RWPE2 (cell line): ENCODE results near the gene CITED2.

Source experiments
- ATAC-seq: fragments of 200-7000 bp; cut with Tn5 transposase; 3 replicates; pipeline ENCODE4 v1.9.1; 2021; ENCODE audit warnings: low read depth
- DNase-seq: peaks from one replicate; pipeline ENCODE4 v3.0.0-alpha.2; 2020; ENCODE audit warnings: low spot score
- H3K27ac ChIP-seq: fragments of 450-650 bp; 2 replicates; pipeline ENCODE4 v1.5.1; 2017; ENCODE audit warnings: mild to moderate bottlenecking; ENCODE audit not compliant: poor library complexity, severe bottlenecking
- H3K27me3 ChIP-seq: fragments of 250-450 bp; sonication (Bioruptor Pico); 2 replicates; pipeline ENCODE4 v1.5.1; 2021; ENCODE audit warnings: mild to moderate bottlenecking, moderate library complexity; ENCODE audit not compliant: insufficient read depth, poor library complexity, severe bottlenecking
- H3K36me3 ChIP-seq: fragments of 250-450 bp; sonication (Bioruptor Pico); 2 replicates; pipeline ENCODE4 v1.5.1; 2020; ENCODE audit warnings: low read depth, mild to moderate bottlenecking, moderate library complexity
- H3K4me1 ChIP-seq: fragments of 250-450 bp; sonication (Bioruptor Pico); 2 replicates; pipeline ENCODE4 v1.5.1; 2021; ENCODE audit warnings: mild to moderate bottlenecking, moderate library complexity; ENCODE audit not compliant: insufficient read depth, poor library complexity, severe bottlenecking
- H3K4me3 ChIP-seq: fragments of 250-450 bp; sonication (Bioruptor Pico); 2 replicates; pipeline ENCODE4 v1.5.1; 2021; ENCODE audit warnings: mild to moderate bottlenecking, moderate library complexity; ENCODE audit not compliant: severe bottlenecking
- H3K9me3 ChIP-seq: fragments of 250-450 bp; sonication (Bioruptor Pico); 2 replicates; pipeline ENCODE4 v1.5.1; 2021; ENCODE audit warnings: mild to moderate bottlenecking, moderate library complexity; ENCODE audit not compliant: severe bottlenecking
- TF ChIP-seq, protein P1 (sequence below): fragments of 450-650 bp; IDR thresholded peaks from one replicate; pipeline ENCODE4 v1.5.1; 2017; ENCODE audit warnings: mild to moderate bottlenecking, moderate library complexity; ENCODE audit not compliant: poor library complexity, severe bottlenecking

Gene CITED2

DNA sequence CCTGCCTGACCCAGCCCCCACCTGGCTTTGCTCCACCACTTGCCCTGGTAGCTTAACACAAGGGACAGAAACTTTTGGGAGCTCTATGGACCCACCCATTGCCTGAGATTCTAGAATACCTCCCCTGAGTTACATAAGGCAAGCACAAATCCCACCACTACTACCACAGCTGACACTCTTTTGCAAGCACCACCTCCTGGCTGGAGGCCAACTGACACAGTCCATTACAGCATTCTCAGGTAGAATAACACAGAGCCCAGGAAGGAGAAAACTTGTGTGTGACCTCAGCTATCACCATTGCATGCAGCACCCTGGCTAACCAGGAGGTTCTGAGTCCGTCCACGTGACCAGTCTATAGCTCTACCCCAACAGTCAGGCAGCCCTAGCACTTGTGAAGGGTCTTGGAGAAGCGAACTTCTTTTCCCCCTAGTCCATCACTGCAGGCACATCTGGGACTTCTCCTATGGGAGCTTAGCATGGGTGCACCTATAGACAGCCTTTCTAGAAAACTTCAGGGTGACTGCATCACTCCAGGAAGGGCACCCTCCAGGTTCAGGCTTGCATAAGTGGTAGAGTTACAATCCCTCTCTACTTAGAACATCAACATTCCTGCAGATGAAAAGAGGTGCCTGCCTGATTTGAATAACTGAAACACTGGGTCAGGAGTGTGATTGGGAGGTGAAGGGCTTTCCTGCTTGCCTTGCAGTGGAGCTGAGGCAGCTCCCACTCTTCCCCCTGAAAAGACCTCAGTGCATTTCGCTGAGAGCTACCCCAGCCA lies 30.1 kb downstream of the CITED2 start:
- no peaks in the 10 kb centered on the region for H3K9me3 ChIP-seq
- H3K27ac ChIP-seq = no peak overlapping the region
- H3K4me3 ChIP-seq = no peak overlapping the region
- ATAC-seq = no peak
- no peaks in the 10 kb centered on the region for H3K27me3 ChIP-seq
- no peaks in the 10 kb centered on the region for H3K36me3 ChIP-seq
- DNase-seq = no peak
- H3K4me1 ChIP-seq = no peaks in the 10 kb centered on the region
- TF ChIP-seq, protein P1, sequence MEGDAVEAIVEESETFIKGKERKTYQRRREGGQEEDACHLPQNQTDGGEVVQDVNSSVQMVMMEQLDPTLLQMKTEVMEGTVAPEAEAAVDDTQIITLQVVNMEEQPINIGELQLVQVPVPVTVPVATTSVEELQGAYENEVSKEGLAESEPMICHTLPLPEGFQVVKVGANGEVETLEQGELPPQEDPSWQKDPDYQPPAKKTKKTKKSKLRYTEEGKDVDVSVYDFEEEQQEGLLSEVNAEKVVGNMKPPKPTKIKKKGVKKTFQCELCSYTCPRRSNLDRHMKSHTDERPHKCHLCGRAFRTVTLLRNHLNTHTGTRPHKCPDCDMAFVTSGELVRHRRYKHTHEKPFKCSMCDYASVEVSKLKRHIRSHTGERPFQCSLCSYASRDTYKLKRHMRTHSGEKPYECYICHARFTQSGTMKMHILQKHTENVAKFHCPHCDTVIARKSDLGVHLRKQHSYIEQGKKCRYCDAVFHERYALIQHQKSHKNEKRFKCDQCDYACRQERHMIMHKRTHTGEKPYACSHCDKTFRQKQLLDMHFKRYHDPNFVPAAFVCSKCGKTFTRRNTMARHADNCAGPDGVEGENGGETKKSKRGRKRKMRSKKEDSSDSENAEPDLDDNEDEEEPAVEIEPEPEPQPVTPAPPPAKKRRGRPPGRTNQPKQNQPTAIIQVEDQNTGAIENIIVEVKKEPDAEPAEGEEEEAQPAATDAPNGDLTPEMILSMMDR = no peak

DNA sequence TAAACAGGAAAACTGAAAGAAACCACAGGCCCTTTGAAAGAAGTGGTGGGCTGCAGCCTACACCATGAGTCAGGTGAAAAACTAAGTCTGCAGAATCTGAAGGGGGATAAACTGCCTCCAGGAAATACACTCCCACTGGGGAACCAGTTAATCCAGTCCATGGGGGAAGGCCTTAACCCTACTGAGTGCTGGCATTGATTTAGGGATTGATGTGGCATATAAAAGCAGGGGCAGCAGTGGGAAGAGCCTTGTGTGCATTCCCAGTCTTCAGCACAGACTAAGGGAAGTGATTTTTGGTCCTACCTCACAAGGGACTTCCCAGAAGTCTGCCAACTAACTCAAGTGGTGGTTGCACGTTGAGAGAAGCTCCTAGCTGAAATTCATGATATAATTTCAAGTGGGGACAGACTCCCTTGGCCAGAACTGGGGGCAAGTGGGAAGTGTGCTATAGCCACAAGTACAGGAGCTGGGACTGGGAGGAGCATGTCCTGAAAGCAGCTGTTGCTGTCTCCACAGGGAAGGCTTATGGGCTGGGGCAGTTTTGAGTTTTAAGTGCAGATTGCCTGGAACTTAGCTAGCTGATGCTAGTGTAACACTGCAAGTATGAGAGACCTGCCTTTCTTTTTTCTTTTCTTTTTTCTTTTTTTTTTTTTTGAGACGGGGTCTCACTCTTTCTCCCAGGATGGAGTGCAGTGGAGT lies 31.2 kb downstream of the CITED2 start:
- ATAC-seq (no peak), DNase-seq (no peak)
- Histone ChIP-seq H3K27ac (no peak overlapping the region), H3K36me3 (no peaks in the 10 kb centered on the region), H3K4me3 (no peak overlapping the region), H3K27me3 (no peaks in the 10 kb centered on the region), H3K9me3 (no peaks in the 10 kb centered on the region), H3K4me1 (no peaks in the 10 kb centered on the region)
- TF ChIP-seq, protein P1 = no peak

DNA sequence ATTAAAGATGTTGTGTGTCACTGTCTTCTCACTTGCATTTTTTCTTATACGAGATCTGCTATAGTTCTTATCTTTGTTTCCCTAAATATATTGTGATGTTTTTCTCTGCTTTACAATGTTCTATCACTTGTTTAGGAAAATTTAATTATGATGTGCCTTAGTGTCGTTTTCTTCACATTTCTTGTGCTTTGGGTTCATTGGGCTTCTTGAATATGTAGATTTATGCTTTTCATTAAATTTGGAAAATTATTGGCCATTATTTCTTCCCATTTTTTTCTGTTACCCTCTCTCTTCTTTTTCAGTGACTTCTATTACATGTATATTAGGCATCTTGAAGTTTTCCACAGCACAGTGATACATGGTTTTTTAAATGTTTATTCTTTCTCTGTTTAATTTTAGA lies 33.4 kb downstream of the CITED2 start:
- Histone ChIP-seq H3K9me3 (no peaks in the 10 kb centered on the region), H3K4me1 (no peaks in the 10 kb centered on the region), H3K27me3 (no peaks in the 10 kb centered on the region), H3K36me3 (no peaks in the 10 kb centered on the region), H3K27ac (no peak overlapping the region), H3K4me3 (no peak overlapping the region)
- ATAC-seq (no peak), DNase-seq (no peak)
- TF ChIP-seq, protein P1 = no peak

DNA sequence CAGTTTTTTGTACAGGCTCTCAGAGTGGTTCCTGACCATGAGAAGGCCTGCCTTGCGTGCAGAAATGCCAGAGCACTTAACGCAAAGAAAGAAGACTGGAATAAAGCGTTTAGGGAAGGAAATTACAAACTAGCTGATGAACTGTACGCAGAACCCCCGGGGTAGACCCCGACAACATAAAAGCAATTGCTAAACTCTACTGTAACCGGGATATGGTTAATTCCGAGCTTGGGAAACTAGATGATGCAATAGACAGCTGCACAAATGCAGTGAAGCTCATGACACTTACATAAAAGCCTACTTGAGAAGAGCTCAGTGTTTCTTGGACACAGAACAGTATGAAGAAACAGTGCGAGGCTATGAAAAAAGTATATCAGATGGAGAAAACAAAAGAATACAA lies 35.7 kb downstream of the CITED2 start:
- TF ChIP-seq, protein P1 = no peak
- Histone ChIP-seq H3K36me3 (no peaks in the 10 kb centered on the region), H3K27me3 (no peaks in the 10 kb centered on the region), H3K4me1 (peaks cover 9% of the 10 kb centered on the region), H3K9me3 (no peaks in the 10 kb centered on the region), H3K27ac (no peak overlapping the region), H3K4me3 (no peak overlapping the region)
- DNase-seq = no peak
- no peak for ATAC-seq

DNA sequence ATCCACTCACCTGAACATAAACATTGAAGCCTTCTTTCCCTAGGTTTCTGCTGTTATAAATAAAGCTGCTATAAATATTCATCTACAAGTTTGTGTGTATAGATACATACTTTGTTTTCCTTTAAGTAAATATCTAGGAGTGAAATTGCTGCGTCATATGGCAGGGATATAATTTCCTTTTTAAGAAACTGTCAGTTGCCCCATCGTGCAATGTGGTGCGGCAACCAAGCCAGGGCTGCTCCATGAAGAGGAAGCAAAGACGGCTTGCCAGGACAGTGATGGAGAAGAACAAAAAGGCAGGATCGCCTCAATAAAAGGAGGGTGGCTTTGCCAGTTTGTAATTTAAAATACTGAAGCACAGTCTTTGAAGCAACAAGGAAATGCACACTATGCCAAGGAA lies 36.6 kb downstream of the CITED2 start:
- no peak for DNase-seq
- ATAC-seq = no peak
- Histone ChIP-seq H3K27me3 (no peaks in the 10 kb centered on the region), H3K4me3 (no peak overlapping the region), H3K36me3 (no peaks in the 10 kb centered on the region), H3K4me1 (peaks cover 9% of the 10 kb centered on the region), H3K9me3 (no peaks in the 10 kb centered on the region), H3K27ac (no peak overlapping the region)
- TF ChIP-seq, protein P1 = no peak
